ENCODE data around the gene STX17. TPM values are rescaled to one million over a fixed set of nuclear protein-coding genes. Genes with fewer than 3 reads are reported as not detected.

The STX17 gene
- total RNA-seq, 1 experiment from 2014 or later: 24.6 TPM

GRCh38 chr9:99998266-99998665 is 91.8 kb downstream of the STX17 start:
- Histone ChIP-seq H3K4me1 (ENCODE audit: control insufficient read depth in 1 of 2, insufficient read depth in 2 of 2, low read length in 2 of 2) (no peaks in the 10 kb centered on the region), H3K4me3 (replicated peaks in 1 of 2; ENCODE audit: low read depth in 1 of 2, low read length in 2 of 2) (no peak overlapping the region), H4K20me1 (ENCODE audit: insufficient read depth) (no peaks in the 10 kb centered on the region), H3K4me2 (ENCODE audit: low read length) (no peak overlapping the region), H3K9ac (ENCODE audit: low read length) (no peak overlapping the region), H3K36me3 (ENCODE audit: control insufficient read depth in 1 of 2, insufficient read depth in 2 of 2, low read length in 2 of 2) (no peaks in the 10 kb centered on the region), H3K27ac (ENCODE audit: low read depth, low read length) (no peak overlapping the region), H3K9me2 (ENCODE audit: insufficient read depth) (no peaks in the 10 kb centered on the region), H3K79me2 (ENCODE audit: insufficient read depth, low read length) (no peaks in the 10 kb centered on the region), H2AFZ (ENCODE audit: low read depth, low read length, poor library complexity, severe bottlenecking) (no peak overlapping the region), H3K27me3 (ENCODE audit: insufficient read depth, low read length) (no peaks in the 10 kb centered on the region), H3K9me3 (ENCODE audit: control insufficient read depth in 1 of 2, insufficient read depth in 1 of 2, low read depth in 1 of 2, low read length in 2 of 2) (no peaks in the 10 kb centered on the region)
- DNase-seq (ENCODE audit: low read depth, low spot score) (no peak), ATAC-seq (no peak)
- no TSS peak for BruUV-seq (replicated peaks)
- no peak for TF ChIP-seq ZNF274 (IDR thresholded peaks at IDR 0.05; ENCODE audit: low read depth, low read length)
- TF ChIP-seq MAX (IDR thresholded peaks at IDR 0.05): no peak
- no peak for TF ChIP-seq ELF1 (IDR thresholded peaks at IDR 0.05; ENCODE audit: borderline replicate concordance, low read depth)
- no peak for TF ChIP-seq SRF (IDR thresholded peaks at IDR 0.05; ENCODE audit: low read depth)
- TF ChIP-seq, protein P1, sequence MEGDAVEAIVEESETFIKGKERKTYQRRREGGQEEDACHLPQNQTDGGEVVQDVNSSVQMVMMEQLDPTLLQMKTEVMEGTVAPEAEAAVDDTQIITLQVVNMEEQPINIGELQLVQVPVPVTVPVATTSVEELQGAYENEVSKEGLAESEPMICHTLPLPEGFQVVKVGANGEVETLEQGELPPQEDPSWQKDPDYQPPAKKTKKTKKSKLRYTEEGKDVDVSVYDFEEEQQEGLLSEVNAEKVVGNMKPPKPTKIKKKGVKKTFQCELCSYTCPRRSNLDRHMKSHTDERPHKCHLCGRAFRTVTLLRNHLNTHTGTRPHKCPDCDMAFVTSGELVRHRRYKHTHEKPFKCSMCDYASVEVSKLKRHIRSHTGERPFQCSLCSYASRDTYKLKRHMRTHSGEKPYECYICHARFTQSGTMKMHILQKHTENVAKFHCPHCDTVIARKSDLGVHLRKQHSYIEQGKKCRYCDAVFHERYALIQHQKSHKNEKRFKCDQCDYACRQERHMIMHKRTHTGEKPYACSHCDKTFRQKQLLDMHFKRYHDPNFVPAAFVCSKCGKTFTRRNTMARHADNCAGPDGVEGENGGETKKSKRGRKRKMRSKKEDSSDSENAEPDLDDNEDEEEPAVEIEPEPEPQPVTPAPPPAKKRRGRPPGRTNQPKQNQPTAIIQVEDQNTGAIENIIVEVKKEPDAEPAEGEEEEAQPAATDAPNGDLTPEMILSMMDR (IDR thresholded peaks at IDR 0.05 in 2 of 3, conservative IDR thresholded peaks at IDR 0.05 in 1 of 3; ENCODE audit: borderline replicate concordance in 1 of 3, insufficient read depth in 1 of 3, low read depth in 2 of 3, low read length in 2 of 3): no peak
- TF ChIP-seq JUND (IDR thresholded peaks at IDR 0.05): no peak
- TF ChIP-seq, protein P2, sequence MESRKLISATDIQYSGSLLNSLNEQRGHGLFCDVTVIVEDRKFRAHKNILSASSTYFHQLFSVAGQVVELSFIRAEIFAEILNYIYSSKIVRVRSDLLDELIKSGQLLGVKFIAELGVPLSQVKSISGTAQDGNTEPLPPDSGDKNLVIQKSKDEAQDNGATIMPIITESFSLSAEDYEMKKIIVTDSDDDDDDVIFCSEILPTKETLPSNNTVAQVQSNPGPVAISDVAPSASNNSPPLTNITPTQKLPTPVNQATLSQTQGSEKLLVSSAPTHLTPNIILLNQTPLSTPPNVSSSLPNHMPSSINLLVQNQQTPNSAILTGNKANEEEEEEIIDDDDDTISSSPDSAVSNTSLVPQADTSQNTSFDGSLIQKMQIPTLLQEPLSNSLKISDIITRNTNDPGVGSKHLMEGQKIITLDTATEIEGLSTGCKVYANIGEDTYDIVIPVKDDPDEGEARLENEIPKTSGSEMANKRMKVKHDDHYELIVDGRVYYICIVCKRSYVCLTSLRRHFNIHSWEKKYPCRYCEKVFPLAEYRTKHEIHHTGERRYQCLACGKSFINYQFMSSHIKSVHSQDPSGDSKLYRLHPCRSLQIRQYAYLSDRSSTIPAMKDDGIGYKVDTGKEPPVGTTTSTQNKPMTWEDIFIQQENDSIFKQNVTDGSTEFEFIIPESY (IDR thresholded peaks at IDR 0.05; ENCODE audit: extremely low read depth, insufficient replicate concordance, low read length): no peak
- TF ChIP-seq RAD21 (IDR thresholded peaks at IDR 0.05; ENCODE audit: low read depth): no peak
- TF ChIP-seq SIN3A (IDR thresholded peaks at IDR 0.05; ENCODE audit: low read depth): no peak
- TF ChIP-seq EZH2phosphoT487 (IDR thresholded peaks at IDR 0.05; ENCODE audit: borderline replicate concordance): no peak
- no peak for TF ChIP-seq ZFX (IDR thresholded peaks at IDR 0.05)
- TF ChIP-seq POLR2A (IDR thresholded peaks at IDR 0.05; ENCODE audit: borderline replicate concordance, extremely low read depth, insufficient read depth, insufficient read length): no peak
- TF ChIP-seq POLR2AphosphoS5 (IDR thresholded peaks at IDR 0.05; ENCODE audit: low read depth, low read length): no peak
- ChIA-PET RAD21 (ENCODE audit: low non-redundant PET in 1 of 2, low total read pairs in 2 of 2, uncharacterized antibody in 2 of 2, unreplicated experiment in 2 of 2) (no interaction called here), CTCF (no interaction called here), POLR2A (no interaction called here)
- intact Hi-C loops (cut with micrococcal nuclease): no loop called here
